ENCODE data around the gene PGA5.

DNA sequence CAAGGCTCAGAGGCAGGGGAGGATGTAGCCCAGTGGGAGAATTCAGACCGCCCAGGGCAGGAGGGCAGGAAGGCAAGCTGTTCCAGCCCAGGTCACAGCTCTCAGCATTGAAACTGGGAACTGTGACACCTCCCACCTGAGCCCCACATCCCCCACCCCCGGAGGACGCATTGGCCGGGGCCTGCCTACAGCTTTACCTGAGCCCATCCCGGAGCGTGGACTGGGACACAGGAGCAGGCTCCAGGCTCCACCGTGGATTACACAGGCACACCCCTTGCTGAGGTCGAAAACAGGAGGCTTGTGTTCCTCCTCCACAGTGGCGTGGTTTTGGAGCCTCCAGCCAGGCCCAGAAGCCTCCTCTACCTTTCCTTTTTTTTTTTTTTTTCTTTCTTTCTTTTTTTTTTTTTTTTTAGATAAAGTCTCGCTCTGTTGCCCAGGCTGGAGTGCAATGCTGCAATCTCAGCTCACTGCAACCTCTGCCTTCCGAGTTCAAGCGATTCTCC, 46.8 kb upstream of the PGA5 start:
- TF ChIP-seq, protein P1, sequence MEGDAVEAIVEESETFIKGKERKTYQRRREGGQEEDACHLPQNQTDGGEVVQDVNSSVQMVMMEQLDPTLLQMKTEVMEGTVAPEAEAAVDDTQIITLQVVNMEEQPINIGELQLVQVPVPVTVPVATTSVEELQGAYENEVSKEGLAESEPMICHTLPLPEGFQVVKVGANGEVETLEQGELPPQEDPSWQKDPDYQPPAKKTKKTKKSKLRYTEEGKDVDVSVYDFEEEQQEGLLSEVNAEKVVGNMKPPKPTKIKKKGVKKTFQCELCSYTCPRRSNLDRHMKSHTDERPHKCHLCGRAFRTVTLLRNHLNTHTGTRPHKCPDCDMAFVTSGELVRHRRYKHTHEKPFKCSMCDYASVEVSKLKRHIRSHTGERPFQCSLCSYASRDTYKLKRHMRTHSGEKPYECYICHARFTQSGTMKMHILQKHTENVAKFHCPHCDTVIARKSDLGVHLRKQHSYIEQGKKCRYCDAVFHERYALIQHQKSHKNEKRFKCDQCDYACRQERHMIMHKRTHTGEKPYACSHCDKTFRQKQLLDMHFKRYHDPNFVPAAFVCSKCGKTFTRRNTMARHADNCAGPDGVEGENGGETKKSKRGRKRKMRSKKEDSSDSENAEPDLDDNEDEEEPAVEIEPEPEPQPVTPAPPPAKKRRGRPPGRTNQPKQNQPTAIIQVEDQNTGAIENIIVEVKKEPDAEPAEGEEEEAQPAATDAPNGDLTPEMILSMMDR (IDR thresholded peaks at IDR 0.05; ENCODE audit: insufficient read depth, low read length, poor library complexity, severe bottlenecking): no peak
- no peak for TF ChIP-seq EZH2phosphoT487 (conservative IDR thresholded peaks at IDR 0.05; ENCODE audit: low read length)

Measured in SU-DHL-6 (cell line).